ENCODE results near the gene ERBB3. TPM values are rescaled to one million over a fixed set of nuclear protein-coding genes. Genes with fewer than 3 reads are reported as not detected.

Gene ERBB3
- polyA plus RNA-seq, 1 of the 3 experiments (the other 2 are of a cell fraction): 1.4 TPM

DNA sequence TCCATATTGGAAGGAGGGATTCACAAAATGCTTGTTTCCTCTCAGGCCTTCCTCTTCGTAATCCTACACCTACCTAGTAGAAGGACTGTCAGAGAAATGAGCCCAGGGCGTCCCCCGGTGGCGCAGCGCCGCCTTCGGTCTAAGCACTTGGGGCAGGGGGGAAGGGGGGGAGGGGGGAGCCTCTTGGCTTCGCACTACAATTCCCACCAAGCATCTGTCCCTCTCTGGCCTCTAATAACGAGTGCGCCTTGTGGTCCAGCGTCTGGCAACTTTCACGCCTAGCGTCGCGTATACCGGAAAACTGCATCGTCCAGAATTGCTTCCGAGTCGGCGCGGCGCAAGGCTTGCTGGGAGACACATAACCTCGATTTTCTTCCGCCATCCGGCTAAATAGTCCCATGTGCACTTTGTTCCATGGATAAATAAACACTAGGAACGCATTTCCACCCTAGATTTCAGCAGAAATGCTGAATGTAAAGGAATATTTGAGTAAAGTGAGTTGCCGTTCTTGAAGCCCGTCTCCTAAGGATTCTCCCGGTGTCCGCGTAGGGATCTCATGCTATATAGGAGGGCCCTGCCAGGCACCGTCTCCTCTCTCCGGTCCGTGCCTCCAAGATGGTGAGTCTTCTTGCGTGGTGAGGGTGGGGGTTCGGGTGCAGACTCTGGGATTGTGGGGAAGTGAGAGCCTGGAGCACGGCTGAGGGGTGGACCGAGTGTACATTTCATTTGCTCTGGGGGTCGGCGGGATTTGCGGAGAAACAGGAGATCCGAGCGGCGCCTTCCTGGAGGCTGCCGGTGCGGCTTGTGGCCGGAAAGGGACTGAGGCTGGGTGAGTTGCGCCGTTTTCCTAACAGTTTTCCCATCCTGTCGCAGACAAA lies 38.2 kb upstream of the ERBB3 start, which contains the start of gene RPS26:
RPS26 (plus strand) TSS at position 367 of the 878 bp plus-strand sequence; CDS start at position 616, 249 bp downstream.
- DNase-seq: peak; percentile 89
- CTCF ChIA-PET: interaction anchor here (0.8 to 5.1 kb wide), 7 partner anchors 21 to 303 kb away, joined by 3 to 46 read pairs (median 5); partner anchors contain the start of genes IKZF4 and SUOX
- 1% methylated on average over 44 of the region's 50 CpGs for WGBS (ENCODE audit: low lambda C conversion rate)
- Histone ChIP-seq H3K9ac (peak within 1 kb of the TSS; percentile 97), H3K27me3 (ENCODE audit: insufficient read depth) (no peaks in the 10 kb centered on the region), H3K27ac (ENCODE audit: low read depth in 2 of 2, low read length in 1 of 2) (peak within 1 kb of the TSS; percentile 90 to 98), H3K4me3 (ENCODE audit: low read depth in 2 of 2, low read length in 1 of 2) (peak within 1 kb of the TSS; percentile 81 to 93), H3K4me1 (ENCODE audit: control insufficient read depth in 1 of 2, insufficient read depth in 2 of 2, low read depth in 1 of 2, low read length in 1 of 2) (peaks cover 6 to 10% of the 10 kb centered on the region in 2 experiments), H3K36me3 (replicated peaks in 1 of 2; ENCODE audit: control insufficient read depth in 1 of 2, insufficient read depth in 2 of 2, low read length in 1 of 2) (peaks cover 25 to 29% of the 10 kb centered on the region in 2 experiments), H3K9me2 (no peaks in the 10 kb centered on the region), H3K4me2 (peak within 1 kb of the TSS; percentile 82), H3K9me3 (no peaks in the 10 kb centered on the region), H3F3A (replicated peaks; ENCODE audit: insufficient read depth) (peaks cover 39% of the 10 kb centered on the region), H3K79me2 (ENCODE audit: insufficient read depth) (peaks cover 22% of the 10 kb centered on the region), H2AFZ (ENCODE audit: low read depth) (peak within 1 kb of the TSS; percentile 97), H4K20me1 (ENCODE audit: insufficient read depth) (peaks cover 14% of the 10 kb centered on the region)
- TF ChIP-seq FOSL2 (IDR thresholded peaks at IDR 0.05; ENCODE audit: borderline replicate concordance, low read depth): no peak
- peak; percentile 32; the same call in 1 of the 2 replicates for TF ChIP-seq NRF1 (IDR thresholded peaks at IDR 0.05; ENCODE audit: low read depth, low read length)
- TF ChIP-seq, protein P1, sequence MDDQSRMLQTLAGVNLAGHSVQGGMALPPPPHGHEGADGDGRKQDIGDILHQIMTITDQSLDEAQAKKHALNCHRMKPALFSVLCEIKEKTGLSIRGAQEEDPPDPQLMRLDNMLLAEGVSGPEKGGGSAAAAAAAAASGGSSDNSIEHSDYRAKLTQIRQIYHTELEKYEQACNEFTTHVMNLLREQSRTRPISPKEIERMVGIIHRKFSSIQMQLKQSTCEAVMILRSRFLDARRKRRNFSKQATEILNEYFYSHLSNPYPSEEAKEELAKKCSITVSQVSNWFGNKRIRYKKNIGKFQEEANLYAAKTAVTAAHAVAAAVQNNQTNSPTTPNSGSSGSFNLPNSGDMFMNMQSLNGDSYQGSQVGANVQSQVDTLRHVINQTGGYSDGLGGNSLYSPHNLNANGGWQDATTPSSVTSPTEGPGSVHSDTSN (IDR thresholded peaks at IDR 0.05): peak; percentile 85
- TF ChIP-seq, protein P2, sequence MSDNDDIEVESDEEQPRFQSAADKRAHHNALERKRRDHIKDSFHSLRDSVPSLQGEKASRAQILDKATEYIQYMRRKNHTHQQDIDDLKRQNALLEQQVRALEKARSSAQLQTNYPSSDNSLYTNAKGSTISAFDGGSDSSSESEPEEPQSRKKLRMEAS (IDR thresholded peaks at IDR 0.05; ENCODE audit: low read depth): peak; percentile 92
- TF ChIP-seq YY1 (IDR thresholded peaks at IDR 0.05; ENCODE audit: low read depth): peak; percentile 81; the same call in 1 of the 2 replicates
- no peak for TF ChIP-seq FOXJ3 (CRISPR knock-in tag; IDR thresholded peaks at IDR 0.05)
- TF ChIP-seq TCF12 (IDR thresholded peaks at IDR 0.05): peak; percentile 18; the same call in 1 of the 2 replicates
- peak; percentile 71 for TF ChIP-seq RAD21 (IDR thresholded peaks at IDR 0.05; ENCODE audit: low read length)
- TF ChIP-seq GABPA (IDR thresholded peaks at IDR 0.05; ENCODE audit: low read depth): peak; percentile 97
- peak; percentile 75 for TF ChIP-seq SIN3A (IDR thresholded peaks at IDR 0.05; ENCODE audit: borderline replicate concordance, low read depth, low read length)
- TF ChIP-seq, protein P3, sequence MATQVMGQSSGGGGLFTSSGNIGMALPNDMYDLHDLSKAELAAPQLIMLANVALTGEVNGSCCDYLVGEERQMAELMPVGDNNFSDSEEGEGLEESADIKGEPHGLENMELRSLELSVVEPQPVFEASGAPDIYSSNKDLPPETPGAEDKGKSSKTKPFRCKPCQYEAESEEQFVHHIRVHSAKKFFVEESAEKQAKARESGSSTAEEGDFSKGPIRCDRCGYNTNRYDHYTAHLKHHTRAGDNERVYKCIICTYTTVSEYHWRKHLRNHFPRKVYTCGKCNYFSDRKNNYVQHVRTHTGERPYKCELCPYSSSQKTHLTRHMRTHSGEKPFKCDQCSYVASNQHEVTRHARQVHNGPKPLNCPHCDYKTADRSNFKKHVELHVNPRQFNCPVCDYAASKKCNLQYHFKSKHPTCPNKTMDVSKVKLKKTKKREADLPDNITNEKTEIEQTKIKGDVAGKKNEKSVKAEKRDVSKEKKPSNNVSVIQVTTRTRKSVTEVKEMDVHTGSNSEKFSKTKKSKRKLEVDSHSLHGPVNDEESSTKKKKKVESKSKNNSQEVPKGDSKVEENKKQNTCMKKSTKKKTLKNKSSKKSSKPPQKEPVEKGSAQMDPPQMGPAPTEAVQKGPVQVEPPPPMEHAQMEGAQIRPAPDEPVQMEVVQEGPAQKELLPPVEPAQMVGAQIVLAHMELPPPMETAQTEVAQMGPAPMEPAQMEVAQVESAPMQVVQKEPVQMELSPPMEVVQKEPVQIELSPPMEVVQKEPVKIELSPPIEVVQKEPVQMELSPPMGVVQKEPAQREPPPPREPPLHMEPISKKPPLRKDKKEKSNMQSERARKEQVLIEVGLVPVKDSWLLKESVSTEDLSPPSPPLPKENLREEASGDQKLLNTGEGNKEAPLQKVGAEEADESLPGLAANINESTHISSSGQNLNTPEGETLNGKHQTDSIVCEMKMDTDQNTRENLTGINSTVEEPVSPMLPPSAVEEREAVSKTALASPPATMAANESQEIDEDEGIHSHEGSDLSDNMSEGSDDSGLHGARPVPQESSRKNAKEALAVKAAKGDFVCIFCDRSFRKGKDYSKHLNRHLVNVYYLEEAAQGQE (IDR thresholded peaks at IDR 0.05; ENCODE audit: low read depth, low read length): peak; percentile 74; the same call in 1 of the 2 replicates
- TF ChIP-seq EP300 (IDR thresholded peaks at IDR 0.05; ENCODE audit: borderline replicate concordance in 1 of 2, low read depth in 1 of 2, low read length in 1 of 2): no peak
- TF ChIP-seq RFX5 (IDR thresholded peaks at IDR 0.05; ENCODE audit: low read length): 0 out of 2 replicates have a peak, but pooled peaks have one; percentile 22
- TF ChIP-seq ELF1 (IDR thresholded peaks at IDR 0.05): peak; percentile 93
- peak; percentile 98 for TF ChIP-seq TAF1 (IDR thresholded peaks at IDR 0.05; ENCODE audit: borderline replicate concordance, low read depth, low read length)
- peak; percentile 97 for TF ChIP-seq CHD2 (IDR thresholded peaks at IDR 0.05; ENCODE audit: low read length, partially characterized antibody)
- TF ChIP-seq POLR2AphosphoS5 (IDR thresholded peaks at IDR 0.05; ENCODE audit: low read depth, low read length): peak; percentile 100
- no peak for TF ChIP-seq MEF2A (IDR thresholded peaks at IDR 0.05; ENCODE audit: borderline replicate concordance, low read depth)
- TF ChIP-seq GATA2 (CRISPR knock-in tag; IDR thresholded peaks at IDR 0.05): no peak
- peak; percentile 43; the same call in 1 of the 2 replicates for TF ChIP-seq JUND (IDR thresholded peaks at IDR 0.05)
- peak; percentile 50 for TF ChIP-seq SMC3 (IDR thresholded peaks at IDR 0.05; ENCODE audit: low read depth, low read length)
- peak; percentile 60; the same call in 1 of the 2 replicates for TF ChIP-seq MXI1 (IDR thresholded peaks at IDR 0.05; ENCODE audit: low read depth, low read length)
- TF ChIP-seq, protein P4, sequence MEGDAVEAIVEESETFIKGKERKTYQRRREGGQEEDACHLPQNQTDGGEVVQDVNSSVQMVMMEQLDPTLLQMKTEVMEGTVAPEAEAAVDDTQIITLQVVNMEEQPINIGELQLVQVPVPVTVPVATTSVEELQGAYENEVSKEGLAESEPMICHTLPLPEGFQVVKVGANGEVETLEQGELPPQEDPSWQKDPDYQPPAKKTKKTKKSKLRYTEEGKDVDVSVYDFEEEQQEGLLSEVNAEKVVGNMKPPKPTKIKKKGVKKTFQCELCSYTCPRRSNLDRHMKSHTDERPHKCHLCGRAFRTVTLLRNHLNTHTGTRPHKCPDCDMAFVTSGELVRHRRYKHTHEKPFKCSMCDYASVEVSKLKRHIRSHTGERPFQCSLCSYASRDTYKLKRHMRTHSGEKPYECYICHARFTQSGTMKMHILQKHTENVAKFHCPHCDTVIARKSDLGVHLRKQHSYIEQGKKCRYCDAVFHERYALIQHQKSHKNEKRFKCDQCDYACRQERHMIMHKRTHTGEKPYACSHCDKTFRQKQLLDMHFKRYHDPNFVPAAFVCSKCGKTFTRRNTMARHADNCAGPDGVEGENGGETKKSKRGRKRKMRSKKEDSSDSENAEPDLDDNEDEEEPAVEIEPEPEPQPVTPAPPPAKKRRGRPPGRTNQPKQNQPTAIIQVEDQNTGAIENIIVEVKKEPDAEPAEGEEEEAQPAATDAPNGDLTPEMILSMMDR (IDR thresholded peaks at IDR 0.05): peak; percentile 50
- POLR2A ChIA-PET: interaction anchor here (0.6 to 2.0 kb wide), 4 partner anchors 18 to 76 kb away, joined by 3 to 6 read pairs (median 4); partner anchors contain the start of genes IKZF4 and ZC3H10

Measured in SK-N-SH (cell line).